Activated CD4-positive, alpha-beta memory T cell treated with anti-CD3 and anti-CD28 coated beads, Interleukin-2, amount 10 ng/mL, durations not matched to agents 7 days and 5 days (primary cell): ENCODE results near the gene ZNG1B. TPM values are rescaled to one million over a fixed set of nuclear protein-coding genes. Genes with fewer than 3 reads are reported as not detected.
"Not testable (repeated sequence)": the region's sequence is repeated elsewhere in the genome, so short reads cannot be mapped to it uniquely, and the experiment has no call there.

Source experiments
- CTCF ChIA-PET: fragments of 350-600 bp; sonication (Branson Sonifier 250); formaldehyde crosslinking; loops from one replicate; lab custom pipeline; 2021; ENCODE audit warnings: antibody characterized with exemption, inconsistent platforms; lab: Charles Lee
- POLR2A ChIA-PET: fragments of 350-600 bp; sonication (Branson Sonifier 250); formaldehyde crosslinking; loops from one replicate; lab custom pipeline; 2021; ENCODE audit warnings: antibody characterized with exemption; lab: Charles Lee
- DNase-seq: peaks from one replicate; pipeline ENCODE4 v3.0.0-alpha.2; 2020
- H3K27ac Mint-ChIP-seq: one replicate; pipeline ENCODE4 v1.8.0; 2021; ENCODE audit warnings: mild to moderate bottlenecking, mixed read lengths
- H3K27me3 Mint-ChIP-seq: one replicate; pipeline ENCODE4 v1.8.0; 2021; ENCODE audit warnings: mixed read lengths
- H3K36me3 Mint-ChIP-seq: one replicate; pipeline ENCODE4 v1.8.0; 2021; ENCODE audit warnings: low read depth, mixed read lengths
- H3K4me1 Mint-ChIP-seq: one replicate; pipeline ENCODE4 v1.8.0; 2021; ENCODE audit warnings: mixed read lengths
- H3K4me3 Mint-ChIP-seq: one replicate; pipeline ENCODE4 v1.8.0; 2021; ENCODE audit warnings: mild to moderate bottlenecking, mixed read lengths
- H3K9me3 Mint-ChIP-seq: one replicate; pipeline ENCODE4 v1.8.0; 2021; ENCODE audit warnings: mixed read lengths
- total RNA-seq, 2 experiments: library from RNA; stranded (reverse); gene quantifications; one replicate each; pipeline ENCODE4 v1.2.3, GENCODE V29; 2021

Gene ZNG1B
- 10 to 100 TPM; 30.6 to 32.7 TPM for total RNA-seq

DNA sequence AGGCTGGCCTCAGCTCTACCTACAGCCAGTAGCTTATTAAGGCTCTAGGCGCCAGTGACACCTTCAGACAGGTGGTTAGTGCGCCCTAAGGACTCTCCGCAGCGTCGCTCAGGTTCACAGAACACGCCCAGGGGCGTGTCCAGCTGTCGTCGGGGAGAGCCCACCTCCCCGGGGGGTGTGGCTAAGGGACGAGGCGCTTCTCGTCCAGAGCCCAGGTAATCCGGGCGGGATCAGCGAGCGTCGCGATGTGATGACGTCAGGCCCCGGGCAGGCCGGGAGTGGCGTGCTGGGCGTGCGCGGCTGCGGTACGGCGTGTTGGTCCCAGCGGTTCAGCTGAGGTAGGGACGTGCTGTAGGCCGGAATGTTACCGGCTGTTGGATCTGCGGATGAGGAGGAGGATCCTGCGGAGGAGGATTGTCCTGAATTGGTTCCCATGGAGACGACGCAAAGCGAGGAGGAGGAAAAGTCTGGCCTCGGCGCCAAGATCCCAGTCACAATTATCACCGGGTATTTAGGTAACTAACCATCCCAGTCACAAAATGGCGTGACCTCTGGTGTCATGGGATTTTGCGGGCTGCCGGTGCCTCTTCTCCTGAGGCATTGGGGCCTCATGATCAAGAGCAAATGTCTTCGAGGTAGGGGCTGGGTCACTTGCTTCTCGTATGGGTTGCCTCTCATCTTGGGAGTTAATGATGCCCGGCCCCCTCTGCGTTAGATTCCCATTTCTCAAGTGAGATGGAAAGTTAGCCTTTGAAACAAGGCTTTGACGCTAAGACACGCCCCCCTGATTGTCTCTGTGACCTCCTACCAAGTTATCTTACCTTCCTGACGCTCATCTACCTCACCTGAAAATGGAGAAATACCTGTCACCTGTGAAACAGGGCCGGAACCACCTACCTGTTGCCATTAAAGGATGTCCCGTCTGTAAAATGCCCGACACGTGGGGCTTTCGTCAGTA is at the start of gene ZNG1B:
TSS of gene ZNG1B (plus strand) at position 184 of the 958 bp plus-strand sequence. CDS start at position 362, 178 bp downstream.
- H3K27me3 Mint-ChIP-seq, CTCF ChIA-PET, POLR2A ChIA-PET, H3K4me1 Mint-ChIP-seq, H3K36me3 Mint-ChIP-seq, H3K9me3 Mint-ChIP-seq: not testable (repeated sequence)
- Mint-ChIP-seq H3K4me3 (peak within 1 kb of the TSS; percentile 78), H3K27ac (peak within 1 kb of the TSS; percentile 81)
- DNase-seq = peak; percentile 84

DNA sequence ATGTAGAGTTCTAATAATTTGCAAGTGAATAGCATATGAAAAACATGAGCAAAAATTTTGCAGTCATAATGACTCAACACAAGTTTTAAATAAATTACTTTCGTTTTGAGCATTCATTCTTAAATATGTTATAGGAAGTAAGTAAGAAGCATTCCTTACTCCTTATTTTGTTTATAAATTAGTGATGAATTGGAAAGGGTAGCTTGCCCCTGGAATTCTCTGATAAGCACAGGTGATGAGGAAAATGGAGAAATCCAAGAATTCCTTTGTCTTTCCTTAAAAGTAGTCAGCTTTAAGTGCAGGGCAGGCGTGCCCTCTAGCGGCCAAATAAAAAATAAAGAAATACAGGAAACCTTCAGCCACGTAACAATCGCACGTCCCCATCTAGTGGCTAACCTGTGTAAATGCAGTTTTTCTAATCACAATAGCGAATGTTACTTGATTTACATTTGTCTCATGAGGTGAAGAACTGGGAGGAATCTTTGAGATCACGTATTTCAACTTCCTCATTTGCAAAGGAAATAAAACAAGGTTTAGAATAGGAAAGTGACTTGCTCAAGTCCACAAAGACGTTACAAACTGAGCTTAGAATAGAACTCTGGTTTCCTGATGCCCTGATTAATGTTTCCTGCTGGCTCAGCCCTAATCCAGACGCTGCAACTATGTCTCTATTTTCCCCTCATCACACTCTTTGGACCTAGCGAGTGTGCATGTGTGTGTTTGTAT is 47.2 kb upstream of the ZNG1B start:
- ChIA-PET POLR2A (interaction anchor here (0.6 to 0.9 kb wide), 4 partner anchors 184 to 352 kb away, joined by 3 to 4 read pairs (median 3); no protein-coding TSS in a partner anchor), CTCF (interaction anchor here (0.9 to 3.4 kb wide), 27 partner anchors 9 to 310 kb away, joined by 3 to 35 read pairs (median 4); partner anchors contain the start of gene PSD4)

DNA sequence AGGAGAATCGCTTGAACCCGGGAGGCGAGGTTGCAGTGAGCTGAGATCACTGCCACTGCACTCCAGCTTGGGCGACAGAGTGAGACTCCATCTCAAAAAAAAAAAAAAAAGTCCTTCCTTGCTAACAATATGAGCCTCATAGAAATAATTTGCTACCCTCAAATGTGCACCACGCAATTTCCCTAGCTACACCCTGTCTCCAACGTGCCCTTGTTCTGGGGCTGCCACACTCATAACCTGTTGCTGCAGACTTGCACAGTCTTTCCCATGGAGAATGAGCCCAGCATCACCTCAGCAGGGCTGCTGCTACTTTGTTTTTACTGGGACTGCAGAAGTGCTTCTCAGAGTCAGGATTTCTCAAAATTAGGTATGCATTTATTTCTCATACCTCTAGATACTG is 46.4 kb upstream of the ZNG1B start:
- H3K36me3 Mint-ChIP-seq = no peaks in the 10 kb centered on the region
- H3K9me3 Mint-ChIP-seq = no peaks in the 10 kb centered on the region
- H3K27me3 Mint-ChIP-seq = peaks cover 16% of the 10 kb centered on the region
- POLR2A ChIA-PET = interaction anchor here (0.6 kb wide), 1 partner anchor 351 kb away, joined by 3 read pairs; no protein-coding TSS in a partner anchor
- H3K27ac Mint-ChIP-seq = no peak overlapping the region
- CTCF ChIA-PET = interaction anchor here (0.9 to 3.4 kb wide), 23 partner anchors 8 to 311 kb away, joined by 3 to 35 read pairs (median 4); partner anchors contain the start of gene PSD4
- no peak for DNase-seq
- no peak overlapping the region for H3K4me3 Mint-ChIP-seq
- peaks cover 16% of the 10 kb centered on the region for H3K4me1 Mint-ChIP-seq

More for the DNA sequence above, 47.2 kb upstream of the ZNG1B start:
- H3K27me3 Mint-ChIP-seq = peaks cover 21% of the 10 kb centered on the region
- no peaks in the 10 kb centered on the region for H3K9me3 Mint-ChIP-seq
- DNase-seq = peak; percentile 62
- no peaks in the 10 kb centered on the region for H3K36me3 Mint-ChIP-seq
- peaks cover 16% of the 10 kb centered on the region for H3K4me1 Mint-ChIP-seq
- peak overlapping the region; percentile 53 for H3K4me3 Mint-ChIP-seq
- peak overlapping the region; percentile 16 for H3K27ac Mint-ChIP-seq

DNA sequence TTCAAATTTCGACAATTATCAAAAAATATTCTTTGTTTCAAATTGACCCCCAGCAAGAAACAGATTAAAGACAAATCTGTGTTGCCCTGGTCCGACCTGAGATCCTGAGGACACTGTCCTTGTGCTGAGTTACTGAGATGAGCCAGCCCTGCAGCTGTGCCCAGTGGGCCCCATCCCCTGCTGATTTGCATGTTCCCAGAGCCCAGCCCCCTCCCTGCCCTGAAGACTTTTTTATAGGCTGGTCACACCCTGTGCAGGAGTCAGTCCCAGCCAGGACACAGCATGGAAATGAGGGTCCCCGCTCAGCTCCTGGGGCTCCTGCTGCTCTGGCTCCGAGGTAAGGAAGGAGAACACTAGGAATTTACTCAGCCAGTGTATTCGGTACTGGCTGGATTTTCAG is 31.4 kb upstream of the ZNG1B start:
- H3K36me3 Mint-ChIP-seq = no peaks in the 10 kb centered on the region
- H3K27me3 Mint-ChIP-seq = peaks cover 63% of the 10 kb centered on the region
- H3K9me3 Mint-ChIP-seq = no peaks in the 10 kb centered on the region
- no peak overlapping the region for H3K27ac Mint-ChIP-seq
- H3K4me3 Mint-ChIP-seq = no peak overlapping the region
- DNase-seq = no peak
- ChIA-PET POLR2A (no interaction called here), CTCF (no interaction called here)
- no peaks in the 10 kb centered on the region for H3K4me1 Mint-ChIP-seq

DNA sequence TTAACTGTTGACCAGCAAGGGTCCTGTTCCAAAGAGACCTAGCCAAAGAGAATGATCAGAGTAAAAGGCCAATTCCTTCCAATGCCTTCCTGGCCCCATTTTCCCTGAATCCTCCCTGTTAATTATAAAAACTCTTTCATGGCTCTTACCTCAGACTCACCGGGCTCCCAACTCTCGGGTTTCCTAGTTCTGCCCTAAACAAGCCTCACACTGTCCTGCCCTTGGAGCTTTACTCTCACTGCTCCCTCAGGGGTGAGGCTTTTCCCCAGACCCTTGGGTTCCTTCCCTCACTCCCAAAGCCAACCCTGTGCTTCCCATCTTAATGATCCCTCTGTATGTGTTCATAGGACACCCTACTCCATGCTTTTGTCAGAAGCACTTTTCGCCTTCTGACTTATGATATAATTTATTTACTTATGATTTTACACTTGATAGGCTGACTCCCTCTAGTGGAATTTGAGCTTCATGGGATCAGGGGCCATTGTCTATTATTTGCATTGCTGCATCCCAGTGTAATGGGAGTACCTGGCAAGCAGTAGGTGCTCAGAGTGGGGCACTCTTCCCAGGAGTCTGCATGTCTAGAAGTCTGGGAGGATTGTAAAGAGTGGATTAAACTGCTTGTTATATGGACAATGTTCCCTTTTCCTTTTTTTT is 29.9 kb upstream of the ZNG1B start:
- no peak overlapping the region for H3K4me3 Mint-ChIP-seq
- CTCF ChIA-PET = no interaction called here

DNA sequence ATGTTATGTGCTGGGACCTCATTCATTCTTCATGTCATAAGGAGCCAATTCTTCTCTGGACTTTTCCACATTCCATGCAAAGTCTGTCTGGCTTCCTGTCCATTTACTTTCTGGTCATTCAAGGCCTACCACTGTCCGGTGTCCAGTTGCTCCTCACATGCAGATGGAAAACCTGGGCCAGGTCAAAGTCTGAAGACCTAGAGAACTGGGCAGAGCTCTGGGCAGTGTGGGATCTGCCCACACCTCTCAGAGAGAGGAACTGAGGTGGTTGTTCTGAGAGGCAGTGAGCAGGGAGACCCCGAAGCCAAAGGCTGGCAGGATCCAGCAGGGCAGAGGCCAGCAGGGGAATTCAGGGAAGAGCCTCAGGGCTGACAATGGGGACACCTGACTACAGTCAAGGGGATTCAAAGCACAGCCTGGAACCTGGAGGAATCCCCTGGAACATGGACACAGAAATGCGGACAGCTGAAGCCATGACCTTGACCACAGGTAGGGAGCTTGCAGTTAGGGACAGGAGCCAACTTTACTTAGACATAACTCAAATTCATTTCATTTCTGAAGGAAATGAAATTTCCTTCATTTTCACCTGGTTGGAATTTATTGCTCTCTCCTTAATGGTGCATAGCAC is 25.7 kb upstream of the ZNG1B start:
- H3K9me3 Mint-ChIP-seq, H3K27ac Mint-ChIP-seq, H3K4me3 Mint-ChIP-seq, POLR2A ChIA-PET, H3K36me3 Mint-ChIP-seq, DNase-seq, H3K4me1 Mint-ChIP-seq, CTCF ChIA-PET: not testable (repeated sequence)
- H3K27me3 Mint-ChIP-seq = peaks cover 26% of the 10 kb centered on the region

More for the DNA sequence above, 29.9 kb upstream of the ZNG1B start:
- Mint-ChIP-seq H3K36me3 (no peaks in the 10 kb centered on the region), H3K27ac (no peak overlapping the region), H3K9me3 (no peaks in the 10 kb centered on the region), H3K27me3 (peaks cover 52% of the 10 kb centered on the region), H3K4me1 (no peaks in the 10 kb centered on the region)
- no peak for DNase-seq
- POLR2A ChIA-PET = no interaction called here

DNA sequence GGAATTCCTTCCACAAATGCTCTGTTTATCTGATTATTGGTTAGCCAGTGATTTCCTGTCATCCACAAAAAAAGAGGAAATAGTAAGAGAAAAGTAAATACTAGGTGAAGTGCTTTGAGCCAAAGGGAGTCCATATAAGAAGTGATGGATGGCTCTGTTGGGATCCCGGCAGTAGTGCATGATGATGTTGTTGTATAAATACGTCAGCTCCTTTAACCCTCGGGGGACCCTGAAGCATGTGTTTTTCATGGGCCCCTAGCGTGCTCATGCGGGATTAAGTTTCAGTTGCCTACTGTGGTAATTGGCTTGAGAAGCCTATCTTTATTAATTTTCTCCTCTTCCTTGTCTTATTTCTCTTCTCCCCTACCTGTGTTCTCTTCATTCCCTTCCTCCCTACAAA is 24.7 kb upstream of the ZNG1B start:
- CTCF ChIA-PET, H3K9me3 Mint-ChIP-seq, H3K4me3 Mint-ChIP-seq, H3K27ac Mint-ChIP-seq, DNase-seq, POLR2A ChIA-PET, H3K4me1 Mint-ChIP-seq, H3K36me3 Mint-ChIP-seq: not testable (repeated sequence)
- peaks cover 18% of the 10 kb centered on the region for H3K27me3 Mint-ChIP-seq

DNA sequence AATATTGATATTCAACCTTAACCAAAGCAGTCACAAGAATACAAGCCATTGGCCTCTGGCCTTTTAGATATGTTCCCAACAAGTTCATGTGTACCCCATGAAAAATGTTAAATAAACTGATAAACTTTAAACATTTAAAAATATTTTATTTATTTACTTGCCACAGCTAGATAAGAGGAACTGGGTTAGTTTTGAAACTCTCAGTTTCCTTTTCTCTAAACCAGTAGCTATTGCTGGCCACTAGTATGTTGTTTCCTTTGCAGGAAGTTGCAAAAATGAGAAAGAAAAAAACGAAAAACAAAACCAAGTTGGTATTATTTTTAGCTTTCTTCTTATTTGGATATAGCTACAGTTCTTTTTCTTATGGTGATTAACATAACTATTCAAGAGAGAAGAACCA is 5.7 kb upstream of the ZNG1B start:
- POLR2A ChIA-PET, H3K36me3 Mint-ChIP-seq, H3K27me3 Mint-ChIP-seq, CTCF ChIA-PET, DNase-seq, H3K4me1 Mint-ChIP-seq, H3K9me3 Mint-ChIP-seq, H3K4me3 Mint-ChIP-seq: not testable (repeated sequence)
- peak overlapping the region; percentile 16 for H3K27ac Mint-ChIP-seq

DNA sequence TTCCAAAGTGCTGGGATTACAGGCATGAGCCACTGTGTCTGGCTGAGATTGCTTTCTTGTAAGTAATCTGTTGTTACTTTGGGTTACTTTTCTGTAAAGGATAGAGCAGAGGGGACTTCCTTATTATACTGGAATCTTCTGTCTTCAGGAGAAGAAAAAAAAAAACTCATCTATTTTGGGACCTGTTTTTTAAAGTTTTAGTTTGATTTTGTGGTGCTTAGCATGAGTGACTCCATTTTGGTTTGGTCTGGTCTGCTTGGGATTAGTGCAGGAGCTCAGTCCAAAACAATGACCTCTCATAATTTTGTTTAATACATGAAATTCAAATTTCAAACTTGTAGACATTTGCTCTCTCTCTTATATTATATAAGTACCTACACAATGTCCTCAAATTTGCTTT is 4.0 kb upstream of the ZNG1B start:
- POLR2A ChIA-PET, H3K9me3 Mint-ChIP-seq, H3K27ac Mint-ChIP-seq, H3K4me3 Mint-ChIP-seq, H3K27me3 Mint-ChIP-seq, H3K4me1 Mint-ChIP-seq, DNase-seq, H3K36me3 Mint-ChIP-seq, CTCF ChIA-PET: not testable (repeated sequence)

DNA sequence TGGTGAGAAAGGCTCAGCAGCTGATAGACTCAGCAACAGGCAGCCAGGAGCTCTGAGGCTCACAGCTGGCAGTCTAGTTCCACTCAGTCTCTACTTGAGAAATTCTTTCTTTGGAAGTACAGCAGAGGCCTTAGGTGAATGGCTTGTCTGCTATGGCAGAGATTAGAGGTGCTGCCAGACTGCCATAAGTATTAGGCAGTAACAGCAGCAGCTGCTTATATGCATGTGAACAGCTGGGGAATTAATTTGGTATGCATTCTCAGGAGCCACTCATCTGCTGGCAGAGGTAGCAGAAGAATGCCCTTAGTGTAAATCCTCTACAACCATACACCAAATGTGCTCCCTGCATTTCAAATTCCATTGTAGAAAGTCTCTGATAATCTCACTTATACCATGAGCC is 28.3 kb downstream of the ZNG1B start:
- H3K27me3 Mint-ChIP-seq, H3K9me3 Mint-ChIP-seq, POLR2A ChIA-PET, CTCF ChIA-PET, H3K36me3 Mint-ChIP-seq, H3K4me1 Mint-ChIP-seq, H3K4me3 Mint-ChIP-seq, DNase-seq, H3K27ac Mint-ChIP-seq: not testable (repeated sequence)

DNA sequence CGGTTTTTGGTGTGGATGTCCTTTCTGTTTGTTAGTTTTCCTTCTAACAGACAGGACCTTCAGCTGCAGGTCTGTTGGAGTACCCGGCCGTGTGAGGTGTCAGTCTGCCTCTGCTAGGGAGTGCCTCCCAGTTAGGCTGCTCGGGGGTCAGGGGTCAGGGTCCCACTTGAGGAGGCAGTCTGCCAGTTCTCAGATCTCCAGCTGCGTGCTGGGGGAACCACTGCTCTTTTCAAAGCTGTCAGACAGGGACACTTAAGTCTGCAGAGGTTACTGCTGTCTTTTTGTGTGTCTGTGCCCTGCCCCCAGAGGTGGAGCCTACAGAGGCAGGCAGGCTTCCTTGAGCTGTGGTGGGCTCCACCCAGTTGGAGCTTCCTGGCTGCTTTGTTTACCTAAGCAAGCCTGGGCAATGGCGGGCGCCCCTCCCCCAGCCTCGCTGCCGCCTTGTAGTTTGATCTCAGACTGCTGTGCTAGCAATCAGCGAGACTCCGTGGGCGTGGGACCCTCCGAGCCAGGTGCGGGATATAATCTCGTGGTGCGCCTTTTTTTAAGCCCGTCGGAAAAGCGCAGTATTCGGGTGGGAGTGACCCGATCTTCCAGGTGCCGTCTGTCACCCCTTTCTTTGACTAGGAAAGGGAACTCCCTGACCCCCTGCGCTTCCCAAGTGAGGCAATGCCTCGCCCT is 39.3 kb downstream of the ZNG1B start:
- Mint-ChIP-seq H3K27ac (peak overlapping the region; percentile 56), H3K36me3 (peaks cover 14% of the 10 kb centered on the region), H3K4me3 (peak overlapping the region; percentile 13)
- DNase-seq, POLR2A ChIA-PET, H3K9me3 Mint-ChIP-seq, H3K27me3 Mint-ChIP-seq, CTCF ChIA-PET, H3K4me1 Mint-ChIP-seq: not testable (repeated sequence)

DNA sequence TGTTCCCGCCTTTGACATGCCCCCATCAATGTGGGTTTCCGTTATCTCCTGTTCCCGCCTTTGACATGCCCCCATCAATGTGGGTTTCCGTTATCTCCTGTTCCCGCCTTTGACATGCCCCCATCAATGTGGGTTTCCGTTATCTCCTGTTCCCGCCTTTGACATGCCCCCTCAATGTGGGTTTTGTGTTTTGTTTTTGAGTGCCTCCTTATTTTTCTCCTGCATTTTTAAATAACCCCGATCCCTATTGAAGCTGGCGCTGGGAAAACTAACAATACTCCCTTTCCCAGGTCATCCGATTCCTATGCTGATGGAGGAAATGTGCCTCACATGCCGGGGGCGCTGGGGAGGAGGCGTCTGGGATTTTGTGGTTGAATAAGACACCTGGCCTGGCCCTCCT is 59.0 kb downstream of the ZNG1B start:
- H3K4me1 Mint-ChIP-seq = peaks cover 10% of the 10 kb centered on the region
- CTCF ChIA-PET, H3K4me3 Mint-ChIP-seq, DNase-seq, H3K36me3 Mint-ChIP-seq, H3K27ac Mint-ChIP-seq, POLR2A ChIA-PET, H3K9me3 Mint-ChIP-seq: not testable (repeated sequence)
- peaks cover 21% of the 10 kb centered on the region for H3K27me3 Mint-ChIP-seq
